ENCODE results near the gene SERPINB1. TPM values are rescaled to one million over a fixed set of nuclear protein-coding genes. Genes with fewer than 3 reads are reported as not detected.

SERPINB1 gene
- total RNA-seq, 6 experiments from 2014 or later, result 21.1 to 39.2 (median 29.3) TPM

DNA sequence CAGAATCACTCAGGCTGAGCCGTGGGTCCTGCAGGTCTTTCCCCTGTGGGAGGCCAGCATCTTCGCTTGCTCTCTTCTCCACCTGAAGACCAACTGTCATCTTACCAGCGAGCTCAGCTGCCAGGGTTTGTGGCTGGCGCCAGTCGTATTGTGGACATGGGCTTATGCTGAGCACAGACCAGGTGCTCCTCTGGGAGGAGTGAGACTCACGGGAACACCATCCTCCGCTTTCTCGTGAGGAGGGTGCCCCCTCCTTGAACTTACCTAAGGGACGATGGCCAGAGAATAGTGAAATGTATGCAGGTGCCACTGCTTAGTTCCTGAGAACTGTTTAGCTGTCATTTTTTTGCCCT lies 59.3 kb downstream of the SERPINB1 start:
- DNase-seq, result no peak
- no peak overlapping the region for H3K4me3 Mint-ChIP-seq
- TF ChIP-seq, protein P1, sequence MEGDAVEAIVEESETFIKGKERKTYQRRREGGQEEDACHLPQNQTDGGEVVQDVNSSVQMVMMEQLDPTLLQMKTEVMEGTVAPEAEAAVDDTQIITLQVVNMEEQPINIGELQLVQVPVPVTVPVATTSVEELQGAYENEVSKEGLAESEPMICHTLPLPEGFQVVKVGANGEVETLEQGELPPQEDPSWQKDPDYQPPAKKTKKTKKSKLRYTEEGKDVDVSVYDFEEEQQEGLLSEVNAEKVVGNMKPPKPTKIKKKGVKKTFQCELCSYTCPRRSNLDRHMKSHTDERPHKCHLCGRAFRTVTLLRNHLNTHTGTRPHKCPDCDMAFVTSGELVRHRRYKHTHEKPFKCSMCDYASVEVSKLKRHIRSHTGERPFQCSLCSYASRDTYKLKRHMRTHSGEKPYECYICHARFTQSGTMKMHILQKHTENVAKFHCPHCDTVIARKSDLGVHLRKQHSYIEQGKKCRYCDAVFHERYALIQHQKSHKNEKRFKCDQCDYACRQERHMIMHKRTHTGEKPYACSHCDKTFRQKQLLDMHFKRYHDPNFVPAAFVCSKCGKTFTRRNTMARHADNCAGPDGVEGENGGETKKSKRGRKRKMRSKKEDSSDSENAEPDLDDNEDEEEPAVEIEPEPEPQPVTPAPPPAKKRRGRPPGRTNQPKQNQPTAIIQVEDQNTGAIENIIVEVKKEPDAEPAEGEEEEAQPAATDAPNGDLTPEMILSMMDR (IDR thresholded peaks at IDR 0.05), result no peak
- peaks cover 17% of the 10 kb centered on the region for H3K36me3 Mint-ChIP-seq (ENCODE audit: low read depth)
- H3K27ac Mint-ChIP-seq, result no peak overlapping the region
- H3K27me3 Mint-ChIP-seq (ENCODE audit: insufficient read depth), result peaks cover 2% of the 10 kb centered on the region
- H3K9me3 Mint-ChIP-seq, result no peaks in the 10 kb centered on the region
- no peaks in the 10 kb centered on the region for H3K4me1 Mint-ChIP-seq (ENCODE audit: low read depth)

Small RNA genes within 50 kb of the gene (microRNA-seq; reads per million reads assigned to microRNA genes)
- 2.3 reads per million for gene MIR4645

Other genes starting within 250 kb of the SERPINB1 start
- gene MYLK4, start 90.9 kb downstream of the SERPINB1 start, total RNA-seq (2021; fragmentation: NEBNext Ultra II Directional; extraction: Animal tissue kit (Norgen Biotek cat#: 25700)), result under 1 TPM; 0.10 to 0.21 (median 0.12) TPM
- 10 to 100 TPM; 31.9 to 40.4 (median 33.5) TPM for gene WRNIP1, start 76.5 kb downstream of the SERPINB1 start, total RNA-seq (2021; fragmentation: NEBNext Ultra II Directional; extraction: Animal tissue kit (Norgen Biotek cat#: 25700))
- 1 to 10 TPM in 3 of 6 experiments, under 1 TPM in 3; 0.73 to 1.4 (median 1.1) TPM for gene SERPINB9, start 61.4 kb upstream of the SERPINB1 start, total RNA-seq (2021; fragmentation: NEBNext Ultra II Directional; extraction: Animal tissue kit (Norgen Biotek cat#: 25700))
- gene SERPINB6, start 129.7 kb upstream of the SERPINB1 start, total RNA-seq (2021; fragmentation: NEBNext Ultra II Directional; extraction: Animal tissue kit (Norgen Biotek cat#: 25700)), result 100 to 1,000 TPM; 109 to 142 (median 134) TPM
- 10 to 100 TPM; 28.9 to 48.6 (median 43.6) TPM for gene NQO2, start 158.0 kb upstream of the SERPINB1 start, total RNA-seq (2021; fragmentation: NEBNext Ultra II Directional; extraction: Animal tissue kit (Norgen Biotek cat#: 25700))
- 10 to 100 TPM; 19.9 to 24.9 (median 22.2) TPM for gene RIPK1, start 226.6 kb upstream of the SERPINB1 start, total RNA-seq (2021; fragmentation: NEBNext Ultra II Directional; extraction: Animal tissue kit (Norgen Biotek cat#: 25700))

Measured in HFFc6 (cell line).